Measurements from ENCODE around the gene MELTF.
"Not testable (repeated sequence)": the region's sequence is repeated elsewhere in the genome, so short reads cannot be mapped to it uniquely, and the experiment has no call there.

MELTF gene

GRCh38 chr3:197029511-197030167, at the start of gene MELTF:
TSS of gene MELTF (minus strand) at chr3:197029817. CDS start at chr3:197029702, 115 bp downstream.
- POLR2A ChIA-PET, result interaction anchor here (0.6 kb wide), 1 partner anchor 9 kb away, joined by 3 read pairs; no protein-coding TSS in a partner anchor
- CTCF ChIA-PET, result interaction anchor here (0.6 to 1.3 kb wide), 4 partner anchors 15 to 295 kb away, joined by 3 read pairs; no protein-coding TSS in a partner anchor
- TF ChIP-seq LEF1 (IDR thresholded peaks at IDR 0.05; ENCODE audit: borderline replicate concordance), result no peak
- no peak for TF ChIP-seq HDGF (IDR thresholded peaks at IDR 0.05; ENCODE audit: borderline replicate concordance)
- TF ChIP-seq L3MBTL2 (conservative IDR thresholded peaks at IDR 0.05), result no peak
- TF ChIP-seq NFRKB (IDR thresholded peaks at IDR 0.05), result no peak
- TF ChIP-seq FOXM1 (IDR thresholded peaks at IDR 0.05; ENCODE audit: borderline replicate concordance), result no peak
- no peak for TF ChIP-seq SUZ12 (IDR thresholded peaks at IDR 0.05)
- no peak for TF ChIP-seq ELF4 (IDR thresholded peaks at IDR 0.05)
- no peak for TF ChIP-seq ARNT (IDR thresholded peaks at IDR 0.05)
- no peak for TF ChIP-seq FOXA1 (IDR thresholded peaks at IDR 0.05)
- TF ChIP-seq PKNOX1 (IDR thresholded peaks at IDR 0.05), result no peak
- no peak for TF ChIP-seq FOXK2 (IDR thresholded peaks at IDR 0.05)
- no peak for TF ChIP-seq ZNF384 (IDR thresholded peaks at IDR 0.05)
- TF ChIP-seq BHLHE40 (IDR thresholded peaks at IDR 0.05; ENCODE audit: borderline replicate concordance), result no peak

GRCh38 chr3:197076415-197076814, 46.8 kb upstream of the MELTF start:
- TF ChIP-seq LEF1 (IDR thresholded peaks at IDR 0.05; ENCODE audit: borderline replicate concordance) (no peak), L3MBTL2 (conservative IDR thresholded peaks at IDR 0.05) (no peak), HDGF (IDR thresholded peaks at IDR 0.05; ENCODE audit: borderline replicate concordance) (no peak), PKNOX1 (IDR thresholded peaks at IDR 0.05) (no peak), NFRKB (IDR thresholded peaks at IDR 0.05) (no peak), FOXA1 (IDR thresholded peaks at IDR 0.05) (no peak), TARDBP (IDR thresholded peaks at IDR 0.05) (no peak), BHLHE40 (IDR thresholded peaks at IDR 0.05; ENCODE audit: borderline replicate concordance) (no peak)
- ChIA-PET CTCF (no interaction called here), POLR2A (interaction anchor here (0.5 kb wide), 1 partner anchor 192 kb away, joined by 3 read pairs; no protein-coding TSS in a partner anchor)
- DNase-seq (ENCODE audit: extremely low spot score), result no peak

More at GRCh38 chr3:197029511-197030167, at the start of gene MELTF:
- peak; percentile 83 for DNase-seq (ENCODE audit: extremely low spot score)

- TF ChIP-seq HDGF (IDR thresholded peaks at IDR 0.05; ENCODE audit: borderline replicate concordance), result no peak
- no peak for TF ChIP-seq SP1 (IDR thresholded peaks at IDR 0.05)
- TF ChIP-seq BHLHE40 (IDR thresholded peaks at IDR 0.05; ENCODE audit: borderline replicate concordance), result no peak
- TF ChIP-seq SUZ12 (IDR thresholded peaks at IDR 0.05), result no peak
- ChIA-PET CTCF (no interaction called here), POLR2A (no interaction called here)
- no peak for DNase-seq (ENCODE audit: extremely low spot score)
These were observed 38.5 kb upstream of the MELTF start for GRCh38 chr3:197068077-197068476.

GRCh38 chr3:197064771-197065170, 35.2 kb upstream of the MELTF start:
- POLR2A ChIA-PET, result no interaction called here
- no peak for DNase-seq (ENCODE audit: extremely low spot score)
- TF ChIP-seq FOXA1 (IDR thresholded peaks at IDR 0.05) (no peak), HDGF (IDR thresholded peaks at IDR 0.05; ENCODE audit: borderline replicate concordance) (no peak), FOXK2 (IDR thresholded peaks at IDR 0.05) (no peak), BHLHE40 (IDR thresholded peaks at IDR 0.05; ENCODE audit: borderline replicate concordance) (no peak), NFRKB (IDR thresholded peaks at IDR 0.05) (no peak), FOXM1 (IDR thresholded peaks at IDR 0.05; ENCODE audit: borderline replicate concordance) (no peak), SUZ12 (IDR thresholded peaks at IDR 0.05) (no peak), CTBP1 (IDR thresholded peaks at IDR 0.05; ENCODE audit: borderline replicate concordance) (no peak), LEF1 (IDR thresholded peaks at IDR 0.05; ENCODE audit: borderline replicate concordance) (no peak), TARDBP (IDR thresholded peaks at IDR 0.05) (no peak), PKNOX1 (IDR thresholded peaks at IDR 0.05) (no peak), ARNT (IDR thresholded peaks at IDR 0.05) (no peak), ZNF384 (IDR thresholded peaks at IDR 0.05) (no peak), L3MBTL2 (conservative IDR thresholded peaks at IDR 0.05) (no peak), SP1 (IDR thresholded peaks at IDR 0.05) (no peak), ELF4 (IDR thresholded peaks at IDR 0.05) (no peak)
- CTCF ChIA-PET, result no interaction called here

GRCh38 chr3:197062446-197062845, 32.8 kb upstream of the MELTF start:
- TF ChIP-seq SUZ12 (IDR thresholded peaks at IDR 0.05) (no peak), HDGF (IDR thresholded peaks at IDR 0.05; ENCODE audit: borderline replicate concordance) (no peak), ARNT (IDR thresholded peaks at IDR 0.05) (no peak)
- no peak for DNase-seq (ENCODE audit: extremely low spot score)
- ChIA-PET CTCF (no interaction called here), POLR2A (no interaction called here)

GRCh38 chr3:197051637-197052036, 22.0 kb upstream of the MELTF start:
- POLR2A ChIA-PET; DNase-seq (ENCODE audit: extremely low spot score); CTCF ChIA-PET: not testable (repeated sequence)

- ChIA-PET CTCF (no interaction called here), POLR2A (no interaction called here)
- no peak for DNase-seq (ENCODE audit: extremely low spot score)
- TF ChIP-seq CTBP1 (IDR thresholded peaks at IDR 0.05; ENCODE audit: borderline replicate concordance), result no peak
- TF ChIP-seq FOXA1 (IDR thresholded peaks at IDR 0.05), result no peak
- TF ChIP-seq FOXK2 (IDR thresholded peaks at IDR 0.05), result no peak
- TF ChIP-seq ARNT (IDR thresholded peaks at IDR 0.05), result no peak
- no peak for TF ChIP-seq NFRKB (IDR thresholded peaks at IDR 0.05)
- no peak for TF ChIP-seq SUZ12 (IDR thresholded peaks at IDR 0.05)
- TF ChIP-seq ELF4 (IDR thresholded peaks at IDR 0.05), result no peak
- TF ChIP-seq TARDBP (IDR thresholded peaks at IDR 0.05), result no peak
- TF ChIP-seq HDGF (IDR thresholded peaks at IDR 0.05; ENCODE audit: borderline replicate concordance), result no peak
- no peak for TF ChIP-seq PKNOX1 (IDR thresholded peaks at IDR 0.05)
- TF ChIP-seq FOXM1 (IDR thresholded peaks at IDR 0.05; ENCODE audit: borderline replicate concordance), result no peak
- TF ChIP-seq LEF1 (IDR thresholded peaks at IDR 0.05; ENCODE audit: borderline replicate concordance), result no peak
- no peak for TF ChIP-seq L3MBTL2 (conservative IDR thresholded peaks at IDR 0.05)
- no peak for TF ChIP-seq ZNF384 (IDR thresholded peaks at IDR 0.05)
- TF ChIP-seq SP1 (IDR thresholded peaks at IDR 0.05), result no peak
- TF ChIP-seq BHLHE40 (IDR thresholded peaks at IDR 0.05; ENCODE audit: borderline replicate concordance), result no peak
These were observed 20.9 kb upstream of the MELTF start for GRCh38 chr3:197050511-197050910.
